Caco-2 (cell line): ENCODE results near the gene IL12A. TPM values are rescaled to one million over a fixed set of nuclear protein-coding genes. Genes with fewer than 3 reads are reported as not detected.

Experiments used
- BruUV-seq: library from RNA; stranded (reverse); fragments of 400-500 nt; replicated peaks from 2 replicates; lab custom pipeline; 2021; lab: Mats Ljungman, UMichigan
- CTCF ChIA-PET: fragments of 300-600 bp; sonication (Branson Sonifier 250); formaldehyde crosslinking; loops from one replicate; lab custom pipeline; 2022; ENCODE audit warnings: antibody characterized with exemption; lab: Charles Lee
- POLR2A ChIA-PET: fragments of 300-600 bp; sonication (Branson Sonifier 250); formaldehyde crosslinking; loops from one replicate; lab custom pipeline; 2022; ENCODE audit warnings: antibody characterized with exemption; lab: Charles Lee
- DNase-seq, 2 experiments: peaks; one replicate each; pipeline versions ENCODE4 v3.0.0 to v3.0.0-alpha.2; 2020 to 2022
- H3K27me3 ChIP-seq: replicated peaks from 2 replicates; pipeline ENCODE4 v1.6.0; 2011; ENCODE audit warnings: low read length; ENCODE audit not compliant: control insufficient read depth, insufficient read depth
- H3K36me3 ChIP-seq: 2 replicates; pipeline ENCODE4 v1.5.1; 2011; ENCODE audit warnings: low read length; ENCODE audit not compliant: control insufficient read depth, insufficient read depth
- H3K4me1 ChIP-seq: fragments of 250-450 bp; sonication (Bioruptor Pico); 2 replicates; pipeline ENCODE4 v1.5.1; 2020; ENCODE audit warnings: mild to moderate bottlenecking
- H3K4me3 ChIP-seq: 2 replicates; pipeline ENCODE4 v1.5.1; 2011; ENCODE audit warnings: low read depth, mild to moderate bottlenecking, control low read depth, low read length
- H3K9me3 ChIP-seq: fragments of 250-450 bp; sonication (Bioruptor Pico); 2 replicates; pipeline ENCODE4 v1.5.1; 2020; ENCODE audit warnings: mild to moderate bottlenecking, moderate library complexity
- H3K27ac Mint-ChIP-seq: one replicate; pipeline ENCODE4 v1.8.0; 2022; ENCODE audit warnings: mixed read lengths; ENCODE audit not compliant: unreplicated experiment
- H3K27me3 Mint-ChIP-seq: one replicate; pipeline ENCODE4 v1.8.0; 2022; ENCODE audit warnings: mixed read lengths; ENCODE audit not compliant: insufficient read depth, unreplicated experiment
- H3K36me3 Mint-ChIP-seq: one replicate; pipeline ENCODE4 v1.8.0; 2022; ENCODE audit warnings: mild to moderate bottlenecking, mixed read lengths; ENCODE audit not compliant: insufficient read depth, unreplicated experiment
- H3K4me1 Mint-ChIP-seq: one replicate; pipeline ENCODE4 v1.8.0; 2022; ENCODE audit warnings: low read depth, mixed read lengths; ENCODE audit not compliant: unreplicated experiment
- H3K4me3 Mint-ChIP-seq: one replicate; pipeline ENCODE4 v1.8.0; 2022; ENCODE audit warnings: mild to moderate bottlenecking, moderate library complexity, mixed read lengths; ENCODE audit not compliant: unreplicated experiment
- H3K9me3 Mint-ChIP-seq: one replicate; pipeline ENCODE4 v1.8.0; 2022; ENCODE audit warnings: mixed read lengths; ENCODE audit not compliant: unreplicated experiment
- CTCF ChIP-seq, 2 experiments: fragments of 200-600 bp in 1 of 2; IDR thresholded peaks; 1 replicate in 1 of 2; 2 replicates in 1 of 2; pipeline versions ENCODE4 v1.5.1 to v1.8.0; 2011 to 2022; ENCODE audit warnings: antibody characterized with exemption in 1 of 2, control low read depth in 1 of 2, inconsistent platforms in 1 of 2, low read depth in 1 of 2, low read length in 1 of 2, mild to moderate bottlenecking in 1 of 2, moderate library complexity in 1 of 2; ENCODE audit not compliant: insufficient read depth in 1 of 2, severe bottlenecking in 1 of 2, unreplicated experiment in 1 of 2
- intact Hi-C: fragments of 100-400 bp; cut with micrococcal nuclease; formaldehyde crosslinking; loops from one replicate; pipeline ENCODE4 v1.10.0; 2022; ENCODE audit not compliant: unreplicated experiment
- total RNA-seq: library from RNA; stranded (reverse); gene quantifications from 2 replicates; pipeline ENCODE4 v1.2.3, GENCODE V29; 2022

The IL12A gene
- total RNA-seq, 1 experiment from 2014 or later, result 0.95 TPM

GRCh38 chr3:159977295-159977694 lies 11.3 kb upstream of the IL12A start:
- BruUV-seq, result no TSS peak
- Histone ChIP-seq H3K4me3 (no peak overlapping the region), H3K27me3 (no peaks in the 10 kb centered on the region), H3K4me1 (peaks cover 10% of the 10 kb centered on the region; the same call in 1 of the 2 replicates), H3K9me3 (no peaks in the 10 kb centered on the region), H3K36me3 (no peaks in the 10 kb centered on the region)
- H3K27ac Mint-ChIP-seq, result no peak overlapping the region
- no peaks in the 10 kb centered on the region for H3K36me3 Mint-ChIP-seq
- no peaks in the 10 kb centered on the region for H3K9me3 Mint-ChIP-seq
- H3K27me3 Mint-ChIP-seq, result no peaks in the 10 kb centered on the region
- peaks cover 8% of the 10 kb centered on the region for H3K4me1 Mint-ChIP-seq
- intact Hi-C loops, result no loop called here
- TF ChIP-seq CTCF (IDR thresholded peaks at IDR 0.05; ENCODE audit: insufficient read depth in 1 of 2, low read depth in 1 of 2, low read length in 1 of 2, severe bottlenecking in 1 of 2, unreplicated experiment in 1 of 2), result no peak
- CTCF ChIA-PET, result interaction anchor here (1.1 to 2.0 kb wide), 2 partner anchors 12 to 26 kb away, joined by 3 to 7 read pairs; partner anchors contain the start of gene IL12A
- POLR2A ChIA-PET, result no interaction called here
- peak in 1 of 2 experiments; percentile 22 for DNase-seq
- H3K4me3 Mint-ChIP-seq, result no peak overlapping the region

DNA sequence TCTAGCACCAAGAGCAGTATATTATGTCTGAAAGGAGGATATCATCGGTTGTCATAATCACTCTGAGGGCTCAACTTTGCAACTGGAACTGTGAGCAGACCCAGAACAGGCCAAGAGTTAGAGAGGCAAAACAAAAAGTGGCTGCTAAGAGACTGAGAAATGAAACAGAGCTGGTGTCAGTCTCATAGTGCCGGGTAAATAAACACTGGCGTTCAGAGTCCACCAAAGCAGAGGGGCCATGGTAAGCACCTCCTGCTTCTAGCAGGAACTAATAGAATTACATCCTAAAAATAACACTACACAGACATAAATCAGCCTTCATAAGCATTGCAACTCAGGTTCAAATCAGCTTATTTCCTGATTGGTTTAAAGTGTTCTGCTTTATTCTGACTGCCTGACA lies 10.3 kb upstream of the IL12A start:
- Histone ChIP-seq H3K27me3 (no peaks in the 10 kb centered on the region), H3K4me3 (no peak overlapping the region), H3K4me1 (peaks cover 10% of the 10 kb centered on the region; the same call in 1 of the 2 replicates), H3K36me3 (no peaks in the 10 kb centered on the region), H3K9me3 (no peaks in the 10 kb centered on the region)
- POLR2A ChIA-PET, result no interaction called here
- no peaks in the 10 kb centered on the region for H3K9me3 Mint-ChIP-seq
- no peak overlapping the region for H3K4me3 Mint-ChIP-seq
- BruUV-seq, result no TSS peak
- intact Hi-C loops, result no loop called here
- no peaks in the 10 kb centered on the region for H3K27me3 Mint-ChIP-seq
- CTCF ChIA-PET, result interaction anchor here (0.9 to 2.0 kb wide), 2 partner anchors 9 to 11 kb away, joined by 4 to 7 read pairs; partner anchors contain the start of gene IL12A
- H3K27ac Mint-ChIP-seq, result no peak overlapping the region
- TF ChIP-seq CTCF (IDR thresholded peaks at IDR 0.05; ENCODE audit: insufficient read depth in 1 of 2, low read depth in 1 of 2, low read length in 1 of 2, severe bottlenecking in 1 of 2, unreplicated experiment in 1 of 2), result no peak
- H3K4me1 Mint-ChIP-seq, result peaks cover 8% of the 10 kb centered on the region
- no peak for DNase-seq
- no peaks in the 10 kb centered on the region for H3K36me3 Mint-ChIP-seq

GRCh38 chr3:159978918-159979703 lies 9.5 kb upstream of the IL12A start:
- Mint-ChIP-seq H3K9me3 (no peaks in the 10 kb centered on the region), H3K36me3 (no peaks in the 10 kb centered on the region), H3K4me3 (no peak overlapping the region), H3K4me1 (peaks cover 8% of the 10 kb centered on the region), H3K27me3 (no peaks in the 10 kb centered on the region), H3K27ac (no peak overlapping the region)
- H3K4me3 ChIP-seq, result no peak overlapping the region
- POLR2A ChIA-PET, result no interaction called here
- peaks cover 10% of the 10 kb centered on the region; the same call in 1 of the 2 replicates for H3K4me1 ChIP-seq
- TF ChIP-seq CTCF (IDR thresholded peaks at IDR 0.05; ENCODE audit: insufficient read depth in 1 of 2, low read depth in 1 of 2, low read length in 1 of 2, severe bottlenecking in 1 of 2, unreplicated experiment in 1 of 2), result no peak
- no peaks in the 10 kb centered on the region for H3K9me3 ChIP-seq
- no TSS peak for BruUV-seq
- intact Hi-C loops, result no loop called here
- DNase-seq, result no peak
- H3K27me3 ChIP-seq, result no peaks in the 10 kb centered on the region
- no peaks in the 10 kb centered on the region for H3K36me3 ChIP-seq
- CTCF ChIA-PET, result interaction anchor here (0.9 to 2.0 kb wide), 2 partner anchors 8 to 10 kb away, joined by 4 to 7 read pairs; partner anchors contain the start of gene IL12A
